ENCODE measurements around the gene APRT.
"Not testable (repeated sequence)": the region's sequence is repeated elsewhere in the genome, so short reads cannot be mapped to it uniquely, and the experiment has no call there.

APRT gene

GRCh38 chr16:88788749-88789148 is 23.0 kb downstream of the APRT start:
- not testable (repeated sequence) for DNase-seq (ENCODE audit: low read depth)

- DNase-seq (ENCODE audit: low read depth): no peak
These were observed 24.0 kb downstream of the APRT start for GRCh38 chr16:88787579-88788314.

GRCh38 chr16:88785106-88785924 is 26.4 kb downstream of the APRT start, which contains the start of gene PIEZO1:
TSS of gene PIEZO1 (minus strand) at chr16:88785220. CDS start at chr16:88784964, 256 bp downstream.
- peak; percentile 75 for DNase-seq (ENCODE audit: low read depth)

GRCh38 chr16:88784856-88785105 is 26.9 kb downstream of the APRT start:
- DNase-seq (ENCODE audit: low read depth): no peak

GRCh38 chr16:88784074-88784855 is 27.5 kb downstream of the APRT start:
- DNase-seq (ENCODE audit: low read depth): no peak

- no peak for DNase-seq (ENCODE audit: low read depth)
These were observed 28.2 kb downstream of the APRT start for GRCh38 chr16:88783391-88784073.

- DNase-seq (ENCODE audit: low read depth): peak; percentile 43
These were observed 29.0 kb downstream of the APRT start for GRCh38 chr16:88782454-88783390.

GRCh38 chr16:88781140-88782077 is 30.3 kb downstream of the APRT start:
- peak; percentile 49 for DNase-seq (ENCODE audit: low read depth)

GRCh38 chr16:88780142-88781062 is 31.3 kb downstream of the APRT start:
- DNase-seq (ENCODE audit: low read depth): no peak

- no peak for DNase-seq (ENCODE audit: low read depth)
These were observed 32.2 kb downstream of the APRT start for GRCh38 chr16:88779406-88780141.

- DNase-seq (ENCODE audit: low read depth): no peak
These were observed 33.1 kb downstream of the APRT start for GRCh38 chr16:88778541-88779065.

GRCh38 chr16:88778271-88778525 is 33.5 kb downstream of the APRT start:
- DNase-seq (ENCODE audit: low read depth): no peak

- no peak for DNase-seq (ENCODE audit: low read depth)
These were observed 34.1 kb downstream of the APRT start for GRCh38 chr16:88777471-88778270.

- no peak for DNase-seq (ENCODE audit: low read depth)
These were observed 35.9 kb downstream of the APRT start for GRCh38 chr16:88775825-88776224.

GRCh38 chr16:88774544-88775393 is 37.0 kb downstream of the APRT start:
- no peak for DNase-seq (ENCODE audit: low read depth)

GRCh38 chr16:88773812-88774291 is 37.9 kb downstream of the APRT start:
- DNase-seq (ENCODE audit: low read depth): no peak
